HK-2 (cell line): ENCODE measurements around the gene KITLG.
"Not testable (repeated sequence)": the region's sequence is repeated elsewhere in the genome, so short reads cannot be mapped to it uniquely, and the experiment has no call there.

ENCODE experiments used
- DNase-seq: peaks from one replicate; pipeline ENCODE4 v3.0.0-alpha.2; 2018; ENCODE audit not compliant: unreplicated experiment

Gene KITLG

GRCh38 chr12:88544991-88545980 lies 35.0 kb downstream of the KITLG start:
- no peak for DNase-seq

GRCh38 chr12:88539893-88540292 lies 40.4 kb downstream of the KITLG start:
- no peak for DNase-seq

- no peak for DNase-seq
These were observed 41.6 kb downstream of the KITLG start for GRCh38 chr12:88538697-88539096.

DNA sequence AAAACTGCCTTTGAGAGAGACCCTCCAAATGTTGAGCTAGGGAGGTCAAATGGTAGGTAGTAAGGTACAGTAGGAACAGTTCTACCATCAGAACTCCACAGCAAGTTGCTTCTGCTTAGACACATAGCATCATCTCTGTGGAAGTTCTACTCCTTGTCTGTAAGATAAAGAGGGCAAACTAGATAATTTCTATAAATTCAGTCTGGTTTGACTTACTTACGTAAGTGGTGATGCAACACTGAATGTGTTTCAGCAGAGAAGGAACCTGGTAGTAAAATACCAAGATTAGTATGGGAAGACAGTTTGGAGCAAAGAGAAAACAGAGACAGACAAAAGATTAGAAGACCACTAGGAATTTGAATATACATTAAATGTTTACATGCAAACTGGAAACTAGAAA lies 42.0 kb downstream of the KITLG start:
- no peak for DNase-seq

DNA sequence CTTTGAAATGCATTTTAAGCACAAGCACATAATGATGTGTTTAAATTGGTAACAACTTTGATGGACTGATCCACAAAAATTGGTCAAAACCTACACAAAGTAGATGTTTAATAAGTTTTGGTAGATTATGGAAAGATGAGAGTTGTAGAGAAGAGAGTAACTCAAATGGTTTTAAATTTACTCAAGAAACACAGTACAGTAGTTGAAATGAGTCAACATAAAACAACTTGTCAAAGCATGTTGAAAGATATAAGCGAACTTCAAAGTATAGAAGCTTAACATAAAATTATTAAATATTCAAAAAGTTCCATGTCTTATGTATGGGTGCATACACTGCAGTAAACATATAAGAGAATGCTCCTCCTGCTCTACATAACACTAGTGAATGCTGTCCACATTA lies 49.4 kb downstream of the KITLG start:
- no peak for DNase-seq

- no peak for DNase-seq
These were observed 50.5 kb downstream of the KITLG start for GRCh38 chr12:88529531-88530488.

DNA sequence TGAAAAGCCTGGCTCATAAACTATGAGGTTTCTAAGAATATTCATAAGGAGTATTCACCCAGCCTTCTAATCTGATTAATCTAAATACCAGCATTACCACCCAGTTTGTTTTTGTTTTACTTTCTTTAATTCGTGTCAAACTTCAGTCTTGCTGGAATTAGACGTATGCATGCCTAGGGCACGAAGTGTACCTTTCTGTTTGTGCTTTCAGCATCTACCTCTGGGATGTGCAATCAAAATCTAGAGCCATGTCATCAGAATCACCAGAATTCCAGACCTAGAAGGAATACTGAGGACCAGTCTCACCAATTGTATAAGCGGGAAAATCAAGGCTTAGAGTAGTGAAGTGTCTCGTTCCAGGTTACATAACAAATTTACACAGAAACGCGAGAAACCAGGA lies 57.3 kb downstream of the KITLG start:
- no peak for DNase-seq

GRCh38 chr12:88520436-88520820 lies 59.8 kb downstream of the KITLG start:
- DNase-seq = no peak

DNA sequence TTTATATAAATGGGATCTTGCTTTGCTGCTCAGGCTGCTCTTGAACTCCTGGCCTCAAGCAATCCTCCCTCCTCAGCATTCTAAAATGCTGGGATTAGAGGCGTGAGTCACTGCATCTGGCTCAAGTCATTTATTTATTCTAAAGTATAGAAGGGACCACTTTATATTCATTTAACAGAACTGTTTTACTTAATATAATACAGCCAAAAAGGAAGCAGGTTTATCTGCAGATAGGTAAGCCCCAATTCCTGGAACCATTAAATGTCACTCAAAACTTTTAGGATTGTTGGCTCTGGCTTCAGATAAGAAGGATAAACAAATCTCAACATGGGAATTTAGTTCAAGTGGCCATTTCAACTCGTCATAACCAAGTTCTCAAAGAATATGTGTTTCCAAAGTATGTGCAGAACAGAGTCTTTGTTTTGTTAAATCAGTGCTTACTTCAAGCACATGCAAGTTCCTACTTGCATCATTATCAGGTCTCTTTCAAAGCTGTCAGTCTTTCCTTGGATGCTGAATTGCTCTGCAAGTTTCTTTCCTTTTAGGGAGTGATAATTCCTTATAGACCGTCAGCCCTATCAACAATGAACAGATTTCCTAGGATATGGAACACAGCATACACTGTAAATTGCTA lies 60.4 kb downstream of the KITLG start:
- no peak for DNase-seq

DNA sequence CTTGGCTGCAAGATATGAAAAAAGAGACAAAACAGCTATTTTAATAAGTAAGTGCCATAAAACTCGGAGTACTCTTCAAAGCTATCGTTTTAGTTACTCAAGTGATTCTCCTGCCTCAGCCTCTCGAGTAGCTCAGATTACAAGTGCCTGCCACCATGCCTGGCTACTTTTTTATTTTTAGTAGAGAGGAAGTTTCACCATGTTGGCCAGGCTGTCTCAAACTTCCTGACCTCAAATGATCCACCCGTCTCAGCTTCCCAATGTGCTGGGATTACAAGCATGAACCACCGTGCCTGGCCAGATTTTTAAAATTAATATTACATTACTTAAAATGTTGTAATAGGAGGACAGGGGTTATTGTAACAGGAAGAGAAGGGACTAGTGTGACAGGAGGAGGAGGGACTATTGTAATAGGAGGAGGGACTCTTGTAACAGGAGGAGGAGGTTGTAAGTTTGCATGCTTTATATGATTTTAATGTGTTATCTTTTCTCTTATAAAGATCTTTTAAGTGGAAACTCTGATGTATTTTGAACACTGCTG lies 61.3 kb downstream of the KITLG start:
- DNase-seq = no peak

DNA sequence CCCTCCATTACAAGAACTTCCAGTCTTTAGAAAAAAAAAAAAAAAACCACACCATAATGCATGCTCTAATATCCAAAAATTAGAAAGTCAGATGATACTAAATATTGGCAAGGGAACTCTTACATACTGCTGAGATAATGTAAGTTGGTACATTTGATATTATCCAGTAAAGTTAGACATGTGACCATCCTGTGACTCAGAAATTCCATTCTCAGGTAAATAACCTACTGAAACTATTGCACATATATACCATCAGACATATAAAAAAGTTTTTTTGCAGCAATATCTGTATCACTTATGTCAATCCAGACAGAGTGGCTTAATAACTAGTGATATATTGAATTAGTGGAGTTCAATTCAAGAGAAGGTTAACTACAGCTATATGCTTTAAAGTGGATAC lies 63.5 kb downstream of the KITLG start:
- no peak for DNase-seq

GRCh38 chr12:88510843-88511242 lies 69.4 kb downstream of the KITLG start:
- no peak for DNase-seq

DNA sequence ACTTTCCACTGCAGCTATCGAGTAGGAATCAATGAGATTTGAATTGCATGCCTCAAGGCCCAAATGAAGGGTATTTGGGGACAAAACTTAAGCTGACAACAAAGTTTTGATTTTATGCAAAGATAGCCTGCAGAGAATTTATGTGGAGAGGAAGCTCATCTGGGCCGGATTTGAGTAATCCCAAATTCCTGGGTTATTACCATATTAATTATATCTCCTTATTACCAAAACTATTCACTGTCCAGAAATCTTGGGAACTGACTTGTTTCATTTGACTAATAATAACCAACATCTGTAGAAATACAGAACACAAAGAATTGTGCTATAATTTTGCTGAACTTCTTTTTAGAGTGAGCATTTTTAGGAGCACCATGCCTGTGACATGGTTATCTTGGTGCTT lies 70.4 kb downstream of the KITLG start:
- no peak for DNase-seq

DNA sequence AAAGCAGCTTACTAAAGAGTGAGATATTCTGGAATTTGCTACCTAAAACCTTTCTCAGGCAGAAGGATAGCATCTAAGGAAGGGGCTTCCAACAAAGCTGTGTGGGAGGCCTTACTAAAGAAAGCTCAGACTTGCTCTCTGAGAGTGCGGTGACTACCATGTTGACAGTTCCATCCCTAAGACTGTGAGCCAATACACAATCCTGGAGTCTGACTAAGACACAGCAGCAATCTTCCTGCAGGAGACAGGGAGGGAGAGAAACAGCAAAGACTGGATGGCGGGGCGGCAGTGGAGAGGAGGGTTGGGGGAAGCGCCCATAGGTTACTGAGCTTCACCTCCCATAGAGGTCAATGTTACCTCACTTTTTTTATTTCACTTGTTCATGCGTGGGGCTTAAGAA lies 70.9 kb downstream of the KITLG start:
- DNase-seq = no peak

- DNase-seq = not testable (repeated sequence)
These were observed 72.4 kb downstream of the KITLG start for GRCh38 chr12:88507851-88508250.

GRCh38 chr12:88507270-88507669 lies 73.0 kb downstream of the KITLG start:
- no peak for DNase-seq

DNA sequence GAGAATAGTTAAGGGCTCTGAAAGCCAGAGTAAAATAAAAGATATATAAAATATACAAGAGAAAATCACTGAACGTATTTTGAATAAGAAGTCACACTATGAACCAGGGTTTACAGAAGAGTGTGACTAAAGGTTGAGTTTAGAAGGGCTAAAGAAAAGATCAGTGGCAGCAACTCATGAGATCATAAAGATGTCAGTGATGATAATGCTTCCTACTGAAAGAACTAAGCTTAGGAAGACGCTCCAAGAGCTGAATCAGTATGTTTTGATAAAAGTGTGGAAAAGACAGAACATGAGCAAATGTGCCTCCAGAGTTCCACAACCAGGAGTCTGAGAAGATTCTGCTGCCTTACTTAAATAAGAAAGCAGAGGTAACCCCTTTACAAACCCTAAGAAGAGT lies 74.6 kb downstream of the KITLG start:
- DNase-seq = no peak

DNA sequence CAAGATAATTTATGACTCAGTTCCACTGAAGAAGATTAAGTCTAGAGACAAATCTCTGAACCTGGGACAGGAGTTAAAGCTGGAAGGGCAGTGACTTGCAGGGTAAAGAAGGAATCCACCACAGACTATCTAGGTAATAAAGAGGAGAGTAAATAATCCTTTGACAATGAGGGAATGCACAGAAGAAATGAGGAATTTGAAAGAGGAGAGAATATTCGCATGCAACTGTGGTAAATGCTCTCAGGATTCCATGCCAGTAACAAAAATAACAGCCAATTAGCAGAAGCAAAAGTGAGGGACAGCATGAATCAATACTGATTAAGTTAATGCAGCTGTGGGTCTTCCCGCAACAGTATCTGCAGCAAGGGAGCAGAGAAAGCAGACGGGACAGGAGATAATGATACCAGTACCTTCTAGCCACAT lies 77.0 kb downstream of the KITLG start:
- no peak for DNase-seq

GRCh38 chr12:88501972-88502938 lies 78.0 kb downstream of the KITLG start:
- DNase-seq = no peak

DNA sequence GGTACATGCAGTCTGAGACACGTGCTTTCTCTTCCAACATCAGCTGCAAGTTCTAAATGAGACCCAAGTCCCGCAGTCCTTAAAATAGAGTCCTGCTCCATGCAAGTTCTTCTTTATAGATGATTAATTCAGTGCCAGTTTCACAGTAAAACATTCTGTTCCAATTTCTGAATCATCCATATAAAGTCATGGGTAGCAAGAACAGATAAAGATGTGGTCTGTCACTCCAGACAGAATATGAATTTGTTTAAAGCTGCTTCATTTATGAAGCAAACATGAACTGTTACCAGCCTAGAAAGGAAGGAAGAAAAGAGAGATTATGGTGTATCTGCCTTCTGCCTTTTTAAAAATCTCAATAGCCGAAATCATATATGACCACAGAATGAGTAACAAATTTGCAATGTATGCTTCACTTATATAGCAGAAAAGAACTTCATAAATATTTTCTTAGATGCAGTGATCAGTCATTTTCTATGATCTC lies 83.3 kb downstream of the KITLG start:
- DNase-seq = no peak
